K562 (cell line): ENCODE results near the gene LASP1. TPM values are rescaled to one million over a fixed set of nuclear protein-coding genes. Genes with fewer than 3 reads are reported as not detected.

Source experiments
- ATAC-seq: fragments of 200-7000 bp; cut with Tn5 transposase; 3 replicates; pipeline ENCODE4 v1.9.1; 2020; ENCODE audit warnings: moderate library complexity
- BruUV-seq: library from RNA; stranded (reverse); fragments of 400-500 nt; replicated peaks from 2 replicates; lab custom pipeline; 2021; lab: Mats Ljungman, UMichigan
- CTCF ChIA-PET: fragments of 300-600 bp; formaldehyde crosslinking; extraction: SDS; loops from one replicate; lab custom pipeline; 2021; ENCODE audit warnings: low intra/inter-chr PET ratio; lab: Yijun Ruan, JAX
- POLR2A ChIA-PET: fragments of 300-600, 350-650 bp; sonication (Branson Sonifier 250); formaldehyde crosslinking; extraction: SDS; loops from one replicate; lab custom pipeline; 2021; ENCODE audit warnings: antibody characterized with exemption, inconsistent platforms; lab: Yijun Ruan, JAX
- DNase-seq, 4 experiments: peaks; one replicate each; pipeline versions ENCODE4 v3.0.0 to v3.0.0-alpha.2; 2011 to 2018; ENCODE audit warnings: low spot score in 3 of 4, mixed read lengths in 3 of 4; ENCODE audit errors: extremely low read depth in 1 of 4
- FAIRE-seq: peaks from 2 replicates; lab custom pipeline; 2011; peaks lifted over from hg19 to GRCh38; lab: Jason Lieb, UNC
- H2AFZ ChIP-seq: 2 replicates; pipeline ENCODE4 v1.6.0; 2011; ENCODE audit warnings: low read depth, low read length, control low read depth, inconsistent platforms
- H3K27ac ChIP-seq: fragments of 200-600 bp; 3 replicates; pipeline ENCODE4 v1.8.0; 2011; ENCODE audit warnings: low read depth, mild to moderate bottlenecking, control low read depth, inconsistent platforms, low read length, moderate library complexity, mixed read lengths; ENCODE audit errors: extremely low read depth
- H3K27me3 ChIP-seq, 2 experiments: fragments of 300-600 bp in 1 of 2; 2 replicates in 1 of 2; 3 replicates in 1 of 2; pipeline versions ENCODE4 v1.6.0 to v1.8.0; 2011; ENCODE audit warnings: inconsistent platforms in 2 of 2, low read length in 2 of 2, mild to moderate bottlenecking in 1 of 2, mixed read lengths in 1 of 2, moderate library complexity in 1 of 2; ENCODE audit not compliant: control insufficient read depth in 2 of 2, insufficient read depth in 2 of 2
- H3K36me3 ChIP-seq: fragments of 300-600 bp; 3 replicates; pipeline ENCODE4 v1.8.0; 2011; ENCODE audit warnings: mild to moderate bottlenecking, low read length, inconsistent platforms; ENCODE audit not compliant: control insufficient read depth, insufficient read depth
- H3K4me1 ChIP-seq, 2 experiments: fragments of 200-600 bp in 1 of 2; replicated peaks in 1 of 2; 2 replicates in 1 of 2; 3 replicates in 1 of 2; pipeline versions ENCODE4 v1.5.1 to v1.8.0; 2011; ENCODE audit warnings: inconsistent platforms in 2 of 2, low read length in 2 of 2, mild to moderate bottlenecking in 1 of 2, mixed read lengths in 1 of 2, moderate library complexity in 1 of 2; ENCODE audit not compliant: control insufficient read depth in 2 of 2, insufficient read depth in 2 of 2
- H3K4me2 ChIP-seq: 2 replicates; pipeline ENCODE4 v1.6.1; 2011; ENCODE audit warnings: low read length, control low read depth, inconsistent platforms, mixed read lengths; ENCODE audit not compliant: insufficient read depth
- H3K4me3 ChIP-seq: fragments of 200-600 bp; sonication (generic), shearing (Covaris generic); 2 replicates; pipeline ENCODE4 v1.5.1; 2016; ENCODE audit warnings: control low read depth, inconsistent platforms
- H3K79me2 ChIP-seq: fragments of 200-600 bp; 3 replicates; pipeline ENCODE4 v1.8.0; 2011; ENCODE audit warnings: low read length, inconsistent platforms; ENCODE audit not compliant: control insufficient read depth, insufficient read depth
- H3K9ac ChIP-seq, 2 experiments: 2 replicates each; pipeline versions ENCODE4 v1.6.0 to v1.6.1; 2011; ENCODE audit warnings: low read depth in 2 of 2, low read length in 2 of 2, control low read depth in 1 of 2, inconsistent platforms in 1 of 2, mild to moderate bottlenecking in 1 of 2, mixed read lengths in 1 of 2; ENCODE audit not compliant: insufficient read depth in 1 of 2
- H3K9me1 ChIP-seq: one replicate; pipeline ENCODE4 v1.6.0; 2011; ENCODE audit warnings: inconsistent platforms, mild to moderate bottlenecking, low read length, moderate library complexity; ENCODE audit not compliant: control insufficient read depth, insufficient read depth
- H3K9me3 ChIP-seq: replicated peaks from 2 replicates; pipeline ENCODE4 v1.5.1; 2011; ENCODE audit warnings: low read depth, low read length, inconsistent platforms; ENCODE audit not compliant: control insufficient read depth, insufficient read depth
- H4K20me1 ChIP-seq: replicated peaks from 2 replicates; pipeline ENCODE4 v1.6.1; 2011; ENCODE audit warnings: low read length, inconsistent platforms, mixed read lengths; ENCODE audit not compliant: control insufficient read depth, insufficient read depth
- POLR2G ChIP-seq: fragments of 200-400 bp; formaldehyde crosslinking; IDR thresholded peaks from 2 replicates; pipeline ENCODE4 v1.6.1; 2017; ENCODE audit warnings: low read depth, mild to moderate bottlenecking, antibody characterized with exemption, low read length, moderate library complexity
- WGBS: fragments of 100-300 bp; shearing (Covaris generic); methylation state at CpG from one replicate; pipeline ENCODE4 v1.1.6; 2016; ENCODE audit warnings: low coverage, mixed read lengths; ENCODE audit not compliant: insufficient coverage; ENCODE audit errors: missing lambda C conversion rate; 5-methylcytosine and 5-hydroxymethylcytosine counted together
- in situ Hi-C: fragments of 300-500 bp; cut with MboI; formaldehyde crosslinking; loops from 4 replicates; pipeline ENCODE4 v1.15.0; 2018; ENCODE audit warnings: inconsistent platforms, mixed read lengths
- intact Hi-C: fragments of 100-400 bp; cut with micrococcal nuclease; formaldehyde crosslinking; loops from 2 replicates; pipeline ENCODE4 v1.14.2; 2022
- polyA plus RNA-seq, 8 experiments: library from polyadenylated mRNA; depleted of rRNA in 4 of 8; stranded (reverse) in 5 of 8; unstranded in 3 of 8; fragments of >200 nt; fragmentation: Nextera tagmentation in 2 of 8; fragmentation: Illumina TruSeq in 1 of 8; extraction: Ambion mirVana in 2 of 8; extraction: Trizol in 1 of 8; gene quantifications; 2 replicates each; pipeline versions ENCODE4 v1.2.1 to v1.2.3, GENCODE V29; 2011 to 2014; ENCODE audit warnings: inconsistent platforms in 1 of 8, missing spikeins in 1 of 8
- total RNA-seq, 7 experiments: library from RNA; depleted of rRNA in 6 of 7; stranded (reverse); fragments of >200 nt in 6 of 7; fragmentation: Illumina TruSeq in 2 of 7; extraction: Trizol in 2 of 7; gene quantifications; 2 replicates each; pipeline versions ENCODE4 v1.2.1 to v1.2.3, GENCODE V29; 2011 to 2021; ENCODE audit warnings: low replicate concordance in 1 of 7
- TF ChIP-seq, protein P1 (sequence below): fragments of 250-450 bp; sonication (Bioruptor Pico); IDR thresholded peaks from 2 replicates; pipeline ENCODE4 v1.4.0; 2020; ENCODE audit warnings: mild to moderate bottlenecking

The LASP1 gene
- total and polyA plus RNA-seq, 9 of the 15 experiments (the other 6 are each of a cell fraction or from before 2014, with no cell fraction given): 23.0 to 125 (median 55.3) TPM

GRCh38 chr17:38897176-38897575 is 27.3 kb downstream of the LASP1 start:
- Histone ChIP-seq H3K36me3 (peaks cover 79% of the 10 kb centered on the region; the same call in 2 of the 3 replicates), H3K4me2 (no peak overlapping the region), H3K27me3 (no peaks in the 10 kb centered on the region), H3K9me3 (no peaks in the 10 kb centered on the region), H3K4me1 (peaks cover 58 to 65% of the 10 kb centered on the region in 2 experiments), H3K9ac (no peak overlapping the region; a peak in 1 of 4 replicates), H3K27ac (no peak overlapping the region), H4K20me1 (peaks cover 40% of the 10 kb centered on the region), H3K9me1 (peaks cover 4% of the 10 kb centered on the region), H2AFZ (no peak overlapping the region), H3K79me2 (peaks cover 19% of the 10 kb centered on the region; the same call in 2 of the 3 replicates), H3K4me3 (no peak overlapping the region)
- POLR2A ChIA-PET: interaction anchor here (0.5 to 2.4 kb wide), 5 partner anchors 9 to 182 kb away, joined by 4 to 9 read pairs (median 4); no protein-coding TSS in a partner anchor
- intact Hi-C loops: no loop called here
- 0 out of 2 replicates have a peak, but pooled peaks have one; percentile 22 for TF ChIP-seq POLR2G
- TF ChIP-seq, protein P1, sequence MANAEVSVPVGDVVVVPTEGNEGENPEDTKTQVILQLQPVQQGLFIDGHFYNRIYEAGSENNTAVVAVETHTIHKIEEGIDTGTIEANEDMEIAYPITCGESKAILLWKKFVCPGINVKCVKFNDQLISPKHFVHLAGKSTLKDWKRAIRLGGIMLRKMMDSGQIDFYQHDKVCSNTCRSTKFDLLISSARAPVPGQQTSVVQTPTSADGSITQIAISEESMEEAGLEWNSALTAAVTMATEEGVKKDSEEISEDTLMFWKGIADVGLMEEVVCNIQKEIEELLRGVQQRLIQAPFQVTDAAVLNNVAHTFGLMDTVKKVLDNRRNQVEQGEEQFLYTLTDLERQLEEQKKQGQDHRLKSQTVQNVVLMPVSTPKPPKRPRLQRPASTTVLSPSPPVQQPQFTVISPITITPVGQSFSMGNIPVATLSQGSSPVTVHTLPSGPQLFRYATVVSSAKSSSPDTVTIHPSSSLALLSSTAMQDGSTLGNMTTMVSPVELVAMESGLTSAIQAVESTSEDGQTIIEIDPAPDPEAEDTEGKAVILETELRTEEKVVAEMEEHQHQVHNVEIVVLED (CRISPR knock-in tag): no peak
- ATAC-seq (no peak), DNase-seq (no peak), FAIRE-seq (no peak)
- BruUV-seq: no TSS peak
- 89% methylated on average over 6 of the region's 6 CpGs for WGBS
- CTCF ChIA-PET: no interaction called here
- in situ Hi-C loops: no loop called here
